GM19397 (cell line): ENCODE measurements around the gene SLC45A2.

Experiments
- ATAC-seq: cut with Tn5 transposase; IDR thresholded peaks from one replicate; pipeline ENCODE4 v1.9.1; 2021; ENCODE audit warnings: mild to moderate bottlenecking, moderate library complexity; ENCODE audit not compliant: unreplicated experiment

Gene SLC45A2

DNA sequence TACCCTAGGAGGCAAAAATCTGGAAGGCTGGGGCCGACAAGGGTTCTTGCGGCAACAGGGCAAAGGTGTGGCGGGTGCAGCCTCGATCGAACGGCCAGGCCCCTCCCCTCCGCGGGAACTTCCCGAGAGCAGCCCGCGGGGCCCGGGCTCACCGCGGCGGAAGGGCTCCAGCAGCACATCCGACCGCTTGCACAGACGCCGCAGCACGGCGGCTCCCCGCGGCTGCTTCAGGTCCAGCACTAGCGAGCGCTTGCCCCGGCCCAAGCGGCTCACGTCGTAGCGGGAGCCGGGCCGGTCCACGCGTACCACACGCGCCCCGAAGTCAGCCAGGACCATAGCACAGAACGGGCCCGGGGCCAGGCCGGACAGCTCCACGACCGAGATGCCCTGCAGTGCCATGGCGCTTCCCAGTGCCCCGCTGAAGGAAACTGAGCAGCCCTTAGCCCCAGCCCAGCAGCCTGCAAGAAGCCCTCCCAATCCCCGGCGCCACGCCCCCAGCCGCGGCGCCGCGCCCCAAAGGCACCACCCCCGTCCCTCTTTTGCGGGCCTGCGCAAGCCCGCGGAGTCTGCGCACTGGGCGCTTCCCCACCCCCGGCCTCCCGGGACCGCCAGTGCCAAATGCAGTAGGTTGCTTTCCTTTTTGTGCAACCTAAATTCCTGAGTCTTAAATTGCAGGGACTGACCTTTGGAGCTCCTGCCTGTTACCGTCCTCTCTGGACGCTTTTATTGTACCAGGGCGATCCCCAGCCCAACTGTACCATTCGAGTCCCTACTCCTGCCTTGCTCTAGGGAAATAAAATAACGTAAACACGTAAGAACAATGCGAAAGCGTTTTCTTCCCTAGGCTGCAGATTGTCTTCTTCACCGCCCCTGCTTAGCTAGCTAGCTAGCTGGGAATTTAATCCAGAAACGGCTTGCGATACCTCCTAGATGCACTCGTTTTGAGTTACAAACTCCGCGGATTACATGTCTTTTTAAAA, 23.4 kb upstream of the SLC45A2 start, which contains the start of gene AMACR:
TSS of gene AMACR (minus strand) at position 430 of the 980 bp plus-strand sequence. CDS start at position 399, 31 bp downstream.
- peak; percentile 91 for ATAC-seq

DNA sequence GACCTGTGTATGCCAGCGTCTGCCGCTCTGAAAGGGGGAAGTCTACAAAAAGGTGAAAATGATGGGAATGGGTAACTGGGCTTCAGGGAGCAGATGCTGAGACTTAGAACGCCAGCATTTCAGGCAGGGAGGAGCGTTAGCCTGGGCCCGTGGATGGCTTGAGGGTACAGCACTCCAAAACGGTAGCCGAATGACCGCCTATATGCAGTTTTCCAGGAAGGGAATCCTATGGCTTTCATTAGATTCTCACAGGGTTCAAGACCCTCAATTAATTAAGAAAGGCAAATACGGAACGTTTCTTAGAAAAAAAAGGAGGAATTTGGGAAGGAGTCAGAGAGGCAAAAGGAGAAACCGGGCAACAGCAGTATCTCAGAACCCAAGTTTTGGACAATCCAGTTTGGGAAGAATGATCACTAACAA, 22.7 kb upstream of the SLC45A2 start:
- ATAC-seq = no peak

DNA sequence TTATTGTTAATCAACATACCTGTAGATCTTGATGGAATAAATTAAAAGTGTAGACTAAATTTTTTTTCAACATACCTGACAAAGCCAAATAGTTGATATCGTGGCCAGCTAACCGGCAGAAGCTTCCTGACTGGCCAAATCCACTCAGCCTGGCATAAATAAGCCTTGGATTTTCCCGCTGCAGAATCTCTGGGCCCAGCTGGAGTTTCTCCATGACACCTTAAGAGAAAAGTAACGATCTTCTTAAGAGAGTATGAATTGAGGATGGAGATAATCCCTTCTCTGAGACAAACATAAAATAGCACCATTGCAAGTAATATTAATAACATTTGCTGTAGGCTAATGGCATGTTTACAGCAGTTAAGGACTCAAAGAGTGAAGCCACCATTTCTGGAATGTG, 21.2 kb upstream of the SLC45A2 start:
- ATAC-seq = no peak

DNA sequence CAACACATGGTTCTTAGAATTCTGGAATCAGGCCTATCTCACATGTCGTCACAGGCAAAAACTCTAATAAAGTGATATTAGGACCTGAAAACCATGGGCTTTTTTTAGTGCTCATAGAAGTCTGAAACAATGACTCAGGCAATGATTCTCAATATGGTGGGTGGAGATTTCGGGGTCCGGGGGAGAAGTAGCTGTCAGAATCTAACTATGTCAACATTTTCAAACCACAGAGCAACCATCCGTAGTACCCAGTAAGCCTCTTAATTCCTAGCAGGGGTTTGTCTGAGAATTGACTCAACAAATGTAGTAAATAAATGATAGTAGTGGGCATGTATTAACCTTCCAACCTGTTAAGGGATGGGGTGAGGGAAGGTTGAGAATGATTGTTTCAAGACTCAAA, 20.7 kb upstream of the SLC45A2 start:
- no peak for ATAC-seq

DNA sequence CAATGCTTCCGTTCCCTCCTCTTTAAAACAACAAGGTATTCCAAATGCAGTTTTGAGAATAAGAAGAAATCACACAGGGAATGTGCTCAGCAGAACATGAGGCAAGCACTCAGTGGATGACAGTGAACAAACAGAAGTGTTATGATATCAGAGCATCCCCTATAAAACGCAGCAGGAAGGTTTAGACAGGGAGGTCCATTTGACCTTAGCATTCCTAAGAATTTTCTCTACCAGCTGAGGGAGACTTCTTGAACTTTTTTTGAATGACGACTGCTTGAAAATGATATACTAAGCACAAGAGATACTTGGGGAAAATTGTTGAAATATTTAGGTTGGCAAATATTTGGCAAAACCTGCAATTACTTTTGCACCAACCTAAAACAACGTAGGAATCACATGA, 19.4 kb upstream of the SLC45A2 start:
- no peak for ATAC-seq

DNA sequence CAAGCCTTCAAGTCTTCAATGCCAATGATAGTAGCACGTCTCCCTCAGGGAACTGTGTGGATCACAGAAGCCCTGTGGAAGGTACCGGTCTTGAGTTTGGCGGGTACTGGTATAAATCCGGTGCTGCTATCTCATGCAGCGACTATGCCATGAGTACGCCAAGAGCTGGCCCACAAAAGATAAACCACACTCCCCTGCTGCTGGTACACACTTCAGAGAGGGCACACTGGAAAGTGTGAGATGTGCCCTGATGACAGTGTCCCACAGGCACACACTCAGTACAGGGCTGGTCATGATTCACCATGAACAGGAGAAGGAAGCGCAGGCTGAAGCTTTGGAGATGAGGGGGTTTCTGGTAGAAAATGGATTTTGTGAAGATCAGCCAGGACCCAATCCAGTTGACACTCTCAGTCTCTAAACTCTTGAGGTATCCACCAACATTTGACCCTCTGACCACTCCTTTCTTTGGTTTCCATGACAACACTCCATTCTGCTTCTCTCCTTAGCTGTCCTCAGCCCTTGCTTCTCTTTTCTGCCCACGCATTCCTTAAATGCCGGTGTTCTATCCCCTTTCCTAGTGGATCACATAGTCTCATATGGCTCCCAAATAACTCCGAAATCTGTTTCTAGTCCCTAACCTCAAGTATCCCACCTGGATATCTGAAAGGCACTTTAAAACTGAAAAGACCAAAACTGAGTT, 18.3 kb upstream of the SLC45A2 start:
- no peak for ATAC-seq

DNA sequence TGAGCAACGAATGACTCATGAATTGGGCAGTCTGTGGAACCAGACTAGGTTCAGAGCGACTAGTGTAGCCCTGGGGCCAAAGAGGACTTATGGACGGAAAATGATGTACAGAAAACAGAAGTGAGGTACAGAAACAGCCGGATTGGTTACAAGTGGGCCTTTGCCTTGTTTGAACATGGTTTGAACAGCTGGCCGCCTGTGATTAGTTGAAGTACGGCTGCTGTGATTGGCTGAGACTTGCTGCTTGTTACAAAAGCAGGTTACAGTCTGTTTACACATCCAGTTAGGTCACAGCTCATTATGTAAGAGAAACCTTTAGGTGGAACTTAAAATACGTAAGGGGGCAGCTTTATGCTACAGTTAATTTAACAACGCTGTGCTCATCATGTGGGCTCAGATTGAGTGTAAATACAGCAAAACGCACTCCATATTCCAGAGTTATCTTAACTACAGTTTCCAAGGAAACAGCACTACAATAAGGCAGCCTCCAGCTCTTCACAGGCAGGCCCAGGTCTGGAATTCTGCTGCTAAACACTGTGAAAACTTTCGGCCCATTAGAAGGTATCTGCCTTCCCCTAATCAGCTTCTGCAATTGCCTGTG, 16.8 kb upstream of the SLC45A2 start:
- no peak for ATAC-seq

DNA sequence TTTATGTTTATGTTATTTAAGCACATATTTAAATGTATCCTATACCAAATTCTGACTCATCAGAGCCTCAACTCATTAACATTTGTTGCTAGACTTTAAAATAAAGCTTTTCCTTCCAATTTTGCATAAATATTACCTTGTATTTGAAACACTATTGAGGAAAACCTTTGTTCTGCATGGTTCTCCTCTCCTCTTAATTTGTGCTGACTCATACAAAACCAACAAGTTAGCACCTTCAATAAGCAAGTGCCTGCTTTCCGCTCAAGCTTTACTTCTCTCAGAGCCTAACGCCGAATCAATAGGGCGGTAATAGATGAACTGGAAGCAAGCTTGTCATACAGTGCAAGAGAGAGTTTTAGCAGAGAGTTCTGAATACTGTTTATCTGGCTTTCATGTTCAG, 15.5 kb upstream of the SLC45A2 start:
- ATAC-seq = no peak

DNA sequence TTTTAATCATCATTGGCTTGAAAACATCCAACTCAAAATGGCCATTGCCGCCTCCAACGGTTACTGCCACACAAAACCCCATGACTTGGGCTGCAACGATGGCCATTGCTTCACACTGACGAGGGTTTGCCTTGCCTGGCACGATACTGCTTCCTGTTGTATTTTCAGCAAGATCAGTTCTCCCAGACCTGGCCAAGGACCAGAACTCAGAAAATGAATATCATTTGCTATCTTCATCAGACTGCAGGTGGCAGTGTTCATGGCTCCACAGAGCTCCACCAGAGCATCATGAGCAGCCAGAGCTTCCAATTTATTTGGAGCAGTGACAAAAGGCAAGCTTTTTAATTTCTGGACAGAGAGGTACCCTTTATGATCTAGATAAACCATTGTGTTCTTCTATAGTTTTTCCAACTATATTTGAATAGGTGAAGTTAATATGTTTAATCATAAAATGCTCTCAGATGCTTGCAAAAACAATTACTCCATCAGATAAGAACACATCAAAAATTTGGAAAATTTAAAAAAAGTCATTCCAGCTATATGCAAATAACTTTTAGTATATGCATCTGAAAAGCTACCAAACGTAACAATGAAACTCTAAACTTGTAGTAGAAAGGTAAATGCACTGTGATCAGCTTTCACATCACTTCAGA, 13.0 kb upstream of the SLC45A2 start:
- ATAC-seq = no peak

DNA sequence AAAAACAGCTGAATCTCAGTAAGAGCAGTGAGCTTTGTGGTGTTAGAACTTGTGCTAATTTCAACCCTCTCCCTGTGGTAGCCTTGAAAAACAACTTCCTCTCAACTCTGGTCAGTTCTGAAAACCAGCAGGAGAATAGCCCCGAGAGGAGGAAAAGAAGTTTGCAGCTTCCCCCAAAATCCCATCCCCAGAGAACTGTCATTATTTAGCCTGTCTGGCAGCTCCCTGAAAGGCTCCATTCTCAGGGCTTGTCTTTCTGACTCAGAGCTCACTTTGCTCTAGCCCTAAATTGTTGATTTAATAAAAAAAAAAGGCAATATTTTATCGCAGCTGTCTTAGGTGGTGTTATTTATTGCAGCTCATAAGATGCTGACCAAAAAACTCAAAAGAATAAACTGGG, 11.4 kb upstream of the SLC45A2 start:
- no peak for ATAC-seq

DNA sequence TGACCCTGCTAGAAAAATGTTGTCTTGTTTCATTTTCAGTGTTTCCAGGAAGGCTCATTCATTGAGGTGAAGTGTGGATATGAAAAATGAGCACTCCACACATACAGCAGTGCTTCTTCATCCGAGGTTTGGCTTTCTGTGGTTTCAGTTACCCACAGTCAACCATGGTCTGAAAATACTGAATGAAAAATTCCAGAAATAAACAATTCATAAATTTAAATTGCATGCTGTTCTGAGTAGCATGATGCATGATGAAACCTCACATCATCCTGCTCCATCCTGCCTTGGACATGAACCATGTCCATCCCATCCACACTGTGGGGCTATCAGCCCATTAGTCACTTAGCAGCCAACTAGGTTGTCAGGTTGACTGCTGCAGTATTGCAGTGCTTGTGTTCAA, 10.4 kb upstream of the SLC45A2 start:
- ATAC-seq = no peak

DNA sequence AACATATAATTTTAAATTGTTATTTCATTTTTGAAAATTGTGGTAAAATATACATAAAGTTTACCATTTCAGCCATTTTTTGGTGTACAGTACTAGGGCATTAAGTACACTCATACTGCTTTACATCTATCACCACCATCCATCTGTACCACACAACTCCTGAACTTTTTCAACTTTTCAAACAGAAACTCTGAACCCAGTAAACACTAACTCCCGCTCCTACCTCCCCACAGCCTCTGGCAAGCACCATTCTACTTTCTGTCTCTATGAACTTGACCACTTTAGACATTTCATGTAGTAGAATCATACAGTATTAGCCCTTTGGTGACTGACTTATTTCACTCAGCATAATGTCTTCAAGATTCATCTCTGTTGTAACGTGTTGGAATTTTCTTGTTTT, 8.4 kb upstream of the SLC45A2 start:
- no peak for ATAC-seq

DNA sequence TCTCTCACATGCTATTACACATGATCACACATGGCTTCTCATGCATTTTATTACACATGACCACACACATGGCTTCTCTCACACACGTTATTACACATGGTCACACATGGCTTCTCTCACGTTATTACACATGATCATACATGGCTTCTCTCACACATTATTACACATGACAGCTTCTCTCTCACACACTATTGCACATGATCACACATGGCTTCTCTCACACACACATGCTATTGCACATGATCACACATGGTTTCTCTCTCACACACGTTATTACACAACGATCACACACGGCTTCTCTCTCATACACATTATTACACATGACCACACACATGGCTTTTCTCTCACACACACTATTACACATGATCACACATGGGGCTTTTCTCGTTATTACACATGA, 954 bp upstream of the SLC45A2 start:
- ATAC-seq = no peak

DNA sequence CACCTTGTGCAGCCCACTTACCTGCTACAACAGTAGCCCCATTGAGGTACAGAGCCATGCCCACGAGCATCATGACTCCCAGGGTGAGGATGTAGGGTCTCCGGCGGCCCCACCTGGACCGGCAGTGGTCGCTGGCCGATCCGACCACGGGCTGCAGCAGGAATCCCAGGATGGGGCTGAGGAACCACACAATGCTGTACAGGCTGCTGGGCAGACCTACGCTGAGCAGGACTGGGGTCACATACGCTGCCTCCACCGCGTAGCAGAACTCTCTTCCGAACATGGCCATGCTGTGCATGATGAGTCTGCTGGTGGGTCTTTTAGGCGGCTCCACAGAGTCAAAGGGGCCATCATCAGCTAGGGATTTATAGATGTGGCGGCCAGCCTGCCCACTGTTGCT, 315 bp downstream of the SLC45A2 start:
- no peak for ATAC-seq

DNA sequence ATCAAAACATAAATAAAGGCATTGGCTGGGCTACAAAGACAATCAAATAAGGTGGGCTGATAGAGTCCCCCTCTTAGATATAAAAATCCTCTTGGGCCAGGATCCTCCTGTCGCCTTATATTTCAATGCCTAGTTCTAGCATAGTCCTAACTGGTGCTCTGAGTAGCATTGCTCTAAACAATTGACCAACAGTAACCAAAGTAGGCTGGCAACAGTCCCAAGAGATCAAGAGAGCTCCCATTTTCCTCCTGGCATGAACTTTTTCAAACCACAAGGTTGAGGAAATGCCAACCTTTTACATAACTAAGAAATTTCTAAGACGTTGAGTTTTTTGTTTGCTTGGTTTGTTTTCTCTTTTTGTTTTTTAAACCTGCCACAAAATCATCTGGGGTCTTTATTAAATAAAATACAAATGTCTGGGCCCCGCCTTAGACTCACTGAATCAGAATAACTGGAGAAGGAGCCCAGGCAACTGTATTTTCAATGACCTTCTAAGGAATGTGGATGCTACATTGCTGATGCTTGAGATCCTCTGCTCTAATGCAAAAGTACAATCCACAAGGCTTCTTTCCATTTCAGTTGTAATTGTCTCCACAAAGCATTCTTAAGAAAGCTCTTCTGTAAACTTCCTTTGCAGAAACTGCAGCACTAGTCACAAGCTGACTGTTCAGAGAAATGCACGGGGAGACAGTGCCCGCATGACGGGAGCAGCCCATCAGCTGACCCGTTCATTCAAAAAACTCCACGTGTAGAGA, 2.9 kb downstream of the SLC45A2 start:
- ATAC-seq = no peak

DNA sequence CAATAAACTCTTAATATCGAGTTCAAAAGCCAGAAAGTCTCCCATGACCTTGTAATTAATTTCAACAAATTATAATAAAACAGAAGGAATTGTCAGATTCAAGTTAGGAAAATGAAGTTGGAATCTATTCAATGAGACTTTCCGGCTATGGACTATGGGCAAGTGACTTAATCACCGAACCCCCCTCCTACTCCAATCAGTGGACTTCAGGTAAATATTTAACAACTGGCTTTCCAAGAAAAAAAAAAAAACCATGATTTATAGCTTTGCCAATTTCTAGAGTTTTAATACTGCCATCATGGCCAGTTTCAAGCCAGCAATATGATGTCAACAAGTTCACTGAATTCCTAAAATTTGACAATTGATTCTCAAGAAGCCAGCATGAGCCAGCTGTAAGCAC, 4.5 kb downstream of the SLC45A2 start:
- ATAC-seq = no peak

DNA sequence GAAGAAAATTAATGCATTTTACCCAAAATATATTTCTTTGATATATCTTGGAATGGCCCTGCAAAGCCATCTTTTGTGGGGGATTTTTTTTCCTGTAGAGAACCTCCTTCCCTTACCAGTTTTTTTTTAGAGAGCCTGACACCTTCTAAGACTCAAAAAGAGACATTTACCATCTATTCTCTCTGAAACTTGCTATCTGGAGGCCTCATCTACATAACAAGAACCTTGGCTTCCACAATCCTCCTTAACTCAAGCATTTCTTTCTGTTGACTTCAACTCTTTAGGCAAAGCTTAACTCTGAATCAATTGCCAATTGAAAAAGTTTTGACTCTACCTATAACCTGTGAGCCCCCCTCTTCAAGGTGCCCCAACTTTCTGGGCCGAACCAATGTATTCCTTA, 6.2 kb downstream of the SLC45A2 start:
- ATAC-seq = no peak

DNA sequence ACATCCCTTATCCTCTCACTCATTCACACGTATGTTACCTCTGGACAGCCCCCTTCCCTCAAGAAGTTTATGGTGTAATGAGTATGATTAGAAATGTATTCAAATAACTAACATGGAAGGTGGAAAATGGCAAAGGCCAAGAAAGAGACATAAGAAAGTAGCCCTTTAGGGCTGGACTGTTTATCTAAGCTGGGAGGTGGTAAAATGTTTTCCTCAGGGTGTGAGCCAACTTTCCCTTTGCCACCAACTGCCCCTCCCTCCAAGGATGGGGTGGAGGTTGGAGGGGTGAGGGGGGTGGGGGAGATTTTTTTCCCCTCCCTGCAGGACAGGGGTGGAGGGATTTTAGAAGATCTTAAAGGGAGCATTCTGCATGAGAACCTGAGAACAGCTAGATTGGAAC, 8.2 kb downstream of the SLC45A2 start:
- no peak for ATAC-seq

DNA sequence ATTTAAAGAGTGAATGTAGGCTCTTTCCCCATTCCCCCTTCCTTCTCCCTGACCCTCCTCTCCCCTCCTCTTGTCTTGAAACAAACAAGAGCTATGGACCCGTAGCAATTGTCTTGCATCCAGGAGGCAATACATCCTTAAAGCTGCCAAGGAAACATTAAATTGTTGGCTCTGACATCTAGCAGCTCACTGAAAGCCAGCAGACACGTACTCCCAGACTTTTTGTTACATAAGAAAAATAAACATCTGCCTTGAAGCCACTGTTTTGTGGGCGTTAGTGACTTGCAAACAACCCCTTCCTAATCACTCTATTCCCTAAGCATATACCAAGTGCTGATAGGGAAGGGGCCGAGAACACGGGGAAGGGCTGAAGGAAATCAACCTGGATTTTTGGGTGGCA, 8.6 kb downstream of the SLC45A2 start:
- no peak for ATAC-seq

DNA sequence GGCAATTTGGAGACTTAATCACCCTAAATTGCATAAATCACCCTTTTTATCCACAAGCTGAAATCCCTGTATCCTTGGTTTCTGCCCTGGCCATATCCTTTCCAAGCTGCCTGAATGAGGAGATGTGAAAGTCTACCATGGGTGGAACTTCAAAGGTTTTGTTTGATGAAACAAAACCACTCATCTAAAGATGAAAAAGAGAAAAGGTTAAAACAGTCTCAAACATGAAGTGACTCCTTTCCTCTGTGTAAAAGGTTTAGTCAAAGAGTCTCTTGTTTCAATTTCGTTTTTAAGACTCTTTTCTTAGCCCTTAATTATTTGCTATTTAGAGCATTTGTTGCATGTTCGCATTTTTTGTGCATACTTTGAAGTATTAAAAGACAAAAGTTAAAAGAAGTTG, 11.2 kb downstream of the SLC45A2 start:
- ATAC-seq = no peak
